ENCODE data around the gene KIF6.

GRCh38 chr6:39327507-39327906 lies 397.7 kb downstream of the KIF6 start:
- TF ChIP-seq CTCF (conservative IDR thresholded peaks at IDR 0.05; ENCODE audit: low read length) (no peak), EZH2phosphoT487 (IDR thresholded peaks at IDR 0.05; ENCODE audit: borderline replicate concordance) (no peak)

All from Loucy (cell line).